Activated CD8-positive, alpha-beta memory T cell treated with anti-CD3 and anti-CD28 coated beads, Interleukin-2, amount 10 ng/mL, durations not matched to agents 7 days and 5 days (primary cell): ENCODE measurements around the gene RSRC1. TPM values are rescaled to one million over a fixed set of nuclear protein-coding genes. Genes with fewer than 3 reads are reported as not detected.
"Not testable (repeated sequence)": the region's sequence is repeated elsewhere in the genome, so short reads cannot be mapped to it uniquely, and the experiment has no call there.

Experiments
- ATAC-seq: fragments of 150-1000 bp; cut with Tn5 transposase; one replicate; pipeline ENCODE4 v1.10.0; 2021; ENCODE audit warnings: moderate library complexity
- CTCF ChIA-PET: fragments of 350-600 bp; sonication (Branson Sonifier 250); formaldehyde crosslinking; loops from one replicate; lab custom pipeline; 2021; ENCODE audit warnings: antibody characterized with exemption; lab: Charles Lee
- DNase-seq: peaks from one replicate; pipeline ENCODE4 v3.0.0-alpha.2; 2020
- H3K27ac Mint-ChIP-seq: one replicate; pipeline ENCODE4 v1.8.0; 2021; ENCODE audit warnings: mild to moderate bottlenecking, mixed read lengths
- H3K27me3 Mint-ChIP-seq: one replicate; pipeline ENCODE4 v1.8.0; 2021; ENCODE audit warnings: mixed read lengths
- H3K36me3 Mint-ChIP-seq: one replicate; pipeline ENCODE4 v1.8.0; 2021; ENCODE audit warnings: mild to moderate bottlenecking, mixed read lengths
- H3K4me1 Mint-ChIP-seq: one replicate; pipeline ENCODE4 v1.8.0; 2021; ENCODE audit warnings: mixed read lengths
- H3K4me3 Mint-ChIP-seq: one replicate; pipeline ENCODE4 v1.8.0; 2021; ENCODE audit warnings: mild to moderate bottlenecking, moderate library complexity, mixed read lengths
- H3K9me3 Mint-ChIP-seq: one replicate; pipeline ENCODE4 v1.8.0; 2022; ENCODE audit warnings: low read depth, mixed read lengths
- total RNA-seq, 2 experiments: library from RNA; stranded (reverse); gene quantifications; one replicate each; pipeline ENCODE4 v1.2.3, GENCODE V29; 2021

Gene RSRC1
- total RNA-seq = 10 to 100 TPM; 45.1 to 45.4 TPM

DNA sequence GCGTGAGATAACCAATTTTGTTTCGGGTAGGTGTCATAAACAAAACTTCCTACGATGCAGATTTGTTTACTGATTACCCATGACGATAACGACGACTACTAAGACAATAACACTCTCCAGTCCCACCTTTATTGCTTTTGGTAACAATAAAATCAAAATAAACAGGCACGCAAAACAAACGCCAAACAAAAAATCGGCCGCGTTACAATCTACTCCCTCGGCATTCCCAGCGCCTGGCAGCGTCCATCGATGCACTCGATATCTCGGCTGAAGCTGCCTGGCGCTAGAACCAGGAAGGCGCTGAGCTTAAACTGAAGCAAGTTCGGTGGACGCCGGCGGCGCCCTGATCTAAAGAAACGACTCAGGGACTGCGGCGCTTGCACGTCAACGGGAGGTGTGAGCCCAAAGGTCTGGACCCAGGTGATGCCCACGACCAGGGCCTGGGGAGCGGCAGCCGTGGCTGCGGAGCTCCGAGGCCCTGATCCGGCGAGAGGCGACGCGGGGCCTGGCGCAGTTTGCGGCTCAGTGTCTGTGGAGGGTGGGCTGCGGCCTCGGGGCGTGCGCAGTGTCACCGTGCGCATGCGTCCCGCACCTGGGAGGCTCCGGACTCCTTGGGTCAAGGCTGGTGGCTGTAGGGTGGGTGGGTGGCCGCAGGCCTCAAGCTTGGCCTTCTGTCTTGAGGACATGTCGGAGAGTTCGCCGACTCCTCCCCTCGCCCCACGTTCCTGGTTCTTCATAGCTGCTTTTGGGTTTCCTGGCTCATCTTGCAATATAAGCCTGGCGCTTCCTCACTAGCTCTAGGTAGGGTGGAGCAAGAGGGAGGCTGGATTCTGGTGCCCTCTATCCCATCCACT, at the start of gene RSRC1:
TSS of gene RSRC1 (plus strand) at position 286 of the 854 bp plus-strand sequence. CDS start 12,016 bp downstream, outside the sequence.
- peak; percentile 89 for ATAC-seq
- Mint-ChIP-seq H3K27me3 (peaks cover 39% of the 10 kb centered on the region), H3K27ac (peak within 1 kb of the TSS; percentile 87), H3K4me1 (peaks cover 49% of the 10 kb centered on the region), H3K36me3 (peaks cover 28% of the 10 kb centered on the region), H3K9me3 (peaks cover 3% of the 10 kb centered on the region), H3K4me3 (peak within 1 kb of the TSS; percentile 94)
- DNase-seq = peak; percentile 88
- CTCF ChIA-PET = interaction anchor here (1.0 to 2.7 kb wide), 7 partner anchors 11 to 534 kb away, joined by 3 to 11 read pairs (median 4); partner anchors contain the start of gene GFM1

GRCh38 chr3:158065574-158065973, 44.3 kb upstream of the RSRC1 start:
- H3K4me3 Mint-ChIP-seq, H3K27me3 Mint-ChIP-seq, H3K4me1 Mint-ChIP-seq, H3K27ac Mint-ChIP-seq, H3K9me3 Mint-ChIP-seq, DNase-seq, H3K36me3 Mint-ChIP-seq, ATAC-seq, CTCF ChIA-PET: not testable (repeated sequence)

- DNase-seq (no peak), ATAC-seq (no peak)
- Mint-ChIP-seq H3K36me3 (no peaks in the 10 kb centered on the region), H3K27me3 (peaks cover 16% of the 10 kb centered on the region), H3K9me3 (no peaks in the 10 kb centered on the region), H3K4me3 (no peak overlapping the region), H3K4me1 (no peaks in the 10 kb centered on the region), H3K27ac (no peak overlapping the region)
- CTCF ChIA-PET = no interaction called here
Observed at GRCh38 chr3:158072790-158073189, 37.1 kb upstream of the RSRC1 start.

GRCh38 chr3:158074591-158074990, 35.3 kb upstream of the RSRC1 start:
- Mint-ChIP-seq H3K36me3 (no peaks in the 10 kb centered on the region), H3K9me3 (no peaks in the 10 kb centered on the region), H3K27ac (no peak overlapping the region), H3K4me3 (no peak overlapping the region), H3K27me3 (peaks cover 14% of the 10 kb centered on the region), H3K4me1 (no peaks in the 10 kb centered on the region)
- CTCF ChIA-PET = no interaction called here
- ATAC-seq (no peak), DNase-seq (no peak)

DNA sequence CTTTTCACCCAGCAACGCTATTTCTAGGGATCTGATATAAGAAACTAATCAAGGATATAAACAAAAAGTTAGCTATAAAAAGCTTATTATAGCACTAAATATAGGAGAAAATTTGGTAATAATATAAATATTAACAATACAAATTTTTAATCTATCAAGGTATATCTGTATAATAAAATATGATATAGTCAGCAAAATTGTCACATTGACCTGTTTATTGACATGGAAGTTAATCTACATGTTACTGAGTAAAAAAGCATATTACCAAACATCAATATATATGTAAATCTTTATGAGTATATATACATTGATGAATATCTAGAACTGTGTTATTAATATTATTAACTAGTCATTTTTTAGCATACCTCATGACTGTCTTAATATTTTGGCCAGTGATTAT, 30.3 kb upstream of the RSRC1 start:
- CTCF ChIA-PET = no interaction called here
- Mint-ChIP-seq H3K27ac (no peak overlapping the region), H3K36me3 (no peaks in the 10 kb centered on the region), H3K27me3 (peaks cover 8% of the 10 kb centered on the region), H3K4me3 (no peak overlapping the region), H3K9me3 (no peaks in the 10 kb centered on the region), H3K4me1 (no peaks in the 10 kb centered on the region)
- ATAC-seq (no peak), DNase-seq (no peak)

DNA sequence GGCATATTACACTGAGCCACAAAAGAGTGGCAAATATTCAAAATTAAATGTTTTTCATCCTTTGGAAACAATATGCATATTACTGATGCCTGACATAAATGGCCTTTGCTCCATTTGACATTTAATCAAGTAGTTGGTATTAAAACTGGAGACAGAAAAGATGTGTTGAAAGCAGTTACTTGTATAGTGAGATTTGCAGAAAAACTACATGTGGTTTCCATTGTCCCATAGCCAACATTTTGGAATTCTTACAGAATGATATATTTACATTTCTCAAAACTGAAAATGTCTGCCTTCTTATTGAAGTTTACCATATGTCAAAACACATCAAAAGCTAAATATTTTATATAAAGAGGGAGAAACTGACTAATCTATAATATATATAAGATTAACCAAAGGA, 25.2 kb upstream of the RSRC1 start:
- no peak overlapping the region for H3K4me3 Mint-ChIP-seq
- H3K27me3 Mint-ChIP-seq = peaks cover 31% of the 10 kb centered on the region
- no peak overlapping the region for H3K27ac Mint-ChIP-seq
- H3K4me1 Mint-ChIP-seq = no peaks in the 10 kb centered on the region
- no peak for ATAC-seq
- no peaks in the 10 kb centered on the region for H3K9me3 Mint-ChIP-seq
- DNase-seq = no peak
- CTCF ChIA-PET = interaction anchor here (2.0 kb wide), 1 partner anchor 22 kb away, joined by 5 read pairs; the partner anchor contains the start of gene SHOX2
- H3K36me3 Mint-ChIP-seq = no peaks in the 10 kb centered on the region

DNA sequence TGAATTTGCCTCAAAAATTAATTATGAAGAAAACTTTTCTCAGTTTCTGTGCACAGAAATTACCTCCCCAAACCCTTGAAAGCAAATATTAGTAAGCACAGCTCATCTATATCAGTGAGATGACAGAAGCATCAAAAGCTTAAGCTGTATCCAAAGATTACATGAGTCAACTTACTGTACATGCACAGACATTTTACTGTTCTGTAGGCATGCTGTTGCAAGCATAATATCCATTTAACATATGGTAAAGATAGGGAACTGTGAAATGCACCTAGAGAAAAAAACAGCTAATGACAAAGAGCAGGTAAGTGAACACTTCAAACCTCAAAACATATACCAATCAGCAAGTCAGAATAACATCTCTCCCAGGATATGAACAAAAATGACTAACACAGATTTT, 24.5 kb upstream of the RSRC1 start:
- DNase-seq (no peak), ATAC-seq (no peak)
- Mint-ChIP-seq H3K27me3 (peaks cover 37% of the 10 kb centered on the region), H3K27ac (no peak overlapping the region), H3K4me3 (no peak overlapping the region), H3K9me3 (no peaks in the 10 kb centered on the region), H3K36me3 (no peaks in the 10 kb centered on the region), H3K4me1 (no peaks in the 10 kb centered on the region)
- CTCF ChIA-PET = interaction anchor here (2.0 kb wide), 1 partner anchor 22 kb away, joined by 5 read pairs; the partner anchor contains the start of gene SHOX2

GRCh38 chr3:158085931-158086330, 24.0 kb upstream of the RSRC1 start:
- CTCF ChIA-PET = interaction anchor here (2.0 kb wide), 1 partner anchor 21 kb away, joined by 5 read pairs; the partner anchor contains the start of gene SHOX2
- Mint-ChIP-seq H3K27ac (no peak overlapping the region), H3K27me3 (peaks cover 42% of the 10 kb centered on the region), H3K4me3 (no peak overlapping the region), H3K36me3 (no peaks in the 10 kb centered on the region), H3K9me3 (no peaks in the 10 kb centered on the region), H3K4me1 (no peaks in the 10 kb centered on the region)
- DNase-seq (no peak), ATAC-seq (no peak)

DNA sequence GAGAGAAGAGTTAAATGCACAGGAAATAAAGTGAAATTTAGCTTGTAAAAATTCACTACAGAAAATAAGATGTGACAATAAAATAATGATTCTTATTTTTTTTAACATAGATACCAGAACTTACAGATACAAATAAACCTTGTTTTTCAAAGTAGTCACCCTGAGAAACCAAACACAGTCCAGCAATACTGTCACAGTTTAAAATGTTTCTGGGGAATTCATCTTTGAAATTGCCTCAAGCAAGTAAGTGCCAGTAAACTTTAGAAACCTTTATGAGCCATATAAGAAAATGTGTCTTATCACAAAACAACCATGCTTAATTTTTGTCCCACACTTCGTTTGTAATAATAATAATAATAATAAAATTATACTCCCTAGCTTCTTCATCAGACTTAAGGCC, 23.5 kb upstream of the RSRC1 start:
- H3K27ac Mint-ChIP-seq = no peak overlapping the region
- ATAC-seq (no peak), DNase-seq (no peak)
- CTCF ChIA-PET = interaction anchor here (0.9 to 2.0 kb wide), 2 partner anchors 9 to 21 kb away, joined by 3 to 5 read pairs; partner anchors contain the start of gene SHOX2
- peaks cover 44% of the 10 kb centered on the region for H3K27me3 Mint-ChIP-seq
- no peaks in the 10 kb centered on the region for H3K4me1 Mint-ChIP-seq
- H3K9me3 Mint-ChIP-seq = no peaks in the 10 kb centered on the region
- no peak overlapping the region for H3K4me3 Mint-ChIP-seq
- no peaks in the 10 kb centered on the region for H3K36me3 Mint-ChIP-seq

GRCh38 chr3:158086776-158087175, 23.1 kb upstream of the RSRC1 start:
- no peaks in the 10 kb centered on the region for H3K9me3 Mint-ChIP-seq
- ATAC-seq = no peak
- DNase-seq = no peak
- H3K27me3 Mint-ChIP-seq = peaks cover 47% of the 10 kb centered on the region
- H3K4me3 Mint-ChIP-seq = no peak overlapping the region
- no peak overlapping the region for H3K27ac Mint-ChIP-seq
- no peaks in the 10 kb centered on the region for H3K4me1 Mint-ChIP-seq
- CTCF ChIA-PET = interaction anchor here (0.9 to 2.0 kb wide), 2 partner anchors 9 to 20 kb away, joined by 3 to 5 read pairs; partner anchors contain the start of gene SHOX2
- H3K36me3 Mint-ChIP-seq = no peaks in the 10 kb centered on the region

DNA sequence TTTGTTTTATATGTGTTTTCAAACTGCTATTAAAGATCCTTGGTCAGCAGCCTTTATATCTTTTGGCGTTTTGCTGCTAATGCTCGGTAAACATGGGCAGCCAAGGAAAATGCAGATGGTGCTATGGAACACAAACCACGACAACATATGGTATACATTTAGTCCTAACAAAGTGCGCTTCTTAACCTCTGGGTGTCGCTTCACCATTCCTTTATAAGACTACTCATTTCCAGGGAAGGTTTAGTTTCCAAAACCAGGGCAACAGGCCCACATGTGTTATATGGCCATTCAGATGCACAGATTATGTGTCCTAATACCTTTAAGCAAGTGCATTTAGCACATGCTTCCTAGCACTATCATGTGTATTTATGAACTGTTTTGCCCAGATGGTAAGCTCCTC, 18.4 kb upstream of the RSRC1 start:
- Mint-ChIP-seq H3K4me1 (peaks cover 6% of the 10 kb centered on the region), H3K27me3 (peaks cover 77% of the 10 kb centered on the region), H3K36me3 (peaks cover 8% of the 10 kb centered on the region), H3K27ac (no peak overlapping the region), H3K9me3 (no peaks in the 10 kb centered on the region), H3K4me3 (no peak overlapping the region)
- no peak for DNase-seq
- CTCF ChIA-PET = no interaction called here
- ATAC-seq = no peak

GRCh38 chr3:158093526-158093925, 16.4 kb upstream of the RSRC1 start:
- H3K4me3 Mint-ChIP-seq = no peak overlapping the region
- H3K4me1 Mint-ChIP-seq = peaks cover 20% of the 10 kb centered on the region
- H3K27ac Mint-ChIP-seq = no peak overlapping the region
- ATAC-seq = no peak
- peaks cover 84% of the 10 kb centered on the region for H3K27me3 Mint-ChIP-seq
- H3K36me3 Mint-ChIP-seq = peaks cover 8% of the 10 kb centered on the region
- H3K9me3 Mint-ChIP-seq = no peaks in the 10 kb centered on the region
- DNase-seq = no peak
- CTCF ChIA-PET = no interaction called here

DNA sequence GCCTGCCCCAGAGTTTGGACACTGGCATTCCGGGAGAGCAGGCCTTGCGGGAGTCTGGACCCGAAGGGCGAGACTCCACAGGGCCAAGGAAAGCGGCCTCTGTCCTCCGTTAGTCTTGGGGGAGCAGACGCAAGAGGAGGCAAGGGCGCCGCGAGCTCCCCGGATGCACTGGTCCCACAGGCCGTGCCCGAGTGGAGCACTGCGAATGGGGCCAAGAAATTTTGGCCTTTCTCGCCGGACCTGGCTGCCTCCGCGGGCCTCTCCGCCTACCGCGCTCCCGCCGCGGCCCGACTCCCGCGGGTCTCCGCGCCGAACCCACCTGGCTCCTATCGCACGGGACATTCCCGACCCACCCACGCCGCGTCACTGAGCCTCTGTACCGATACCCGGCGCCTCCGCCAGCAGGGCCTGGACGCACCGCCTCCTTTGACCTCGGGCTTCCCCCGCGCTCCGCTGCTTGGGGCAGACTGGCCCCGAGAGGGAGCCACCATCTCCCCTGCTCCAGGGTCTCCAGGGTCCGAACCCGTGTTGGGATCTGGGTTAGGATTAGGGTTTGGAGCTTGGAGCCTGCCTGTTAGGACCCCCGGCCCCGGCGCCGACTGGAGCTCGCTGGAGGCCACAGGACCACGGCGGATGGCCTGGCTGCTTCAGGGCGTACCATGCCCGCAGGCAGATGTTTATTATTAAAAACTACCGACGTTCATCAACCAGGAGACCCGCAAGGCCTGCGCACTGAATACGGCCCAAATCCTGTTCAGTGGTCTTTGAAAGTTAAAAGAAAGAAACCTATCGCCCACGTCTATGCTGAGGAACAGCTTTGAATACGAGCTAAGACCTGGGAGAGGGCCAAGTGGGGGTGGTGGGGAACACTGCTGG, 15.4 kb upstream of the RSRC1 start:
- peaks cover 20% of the 10 kb centered on the region for H3K4me1 Mint-ChIP-seq
- ATAC-seq (no peak), DNase-seq (no peak)
- H3K9me3 Mint-ChIP-seq = no peaks in the 10 kb centered on the region
- H3K4me3 Mint-ChIP-seq = no peak overlapping the region
- CTCF ChIA-PET = interaction anchor here (0.6 kb wide), 1 partner anchor 163 kb away, joined by 3 read pairs; no protein-coding TSS in a partner anchor
- H3K27ac Mint-ChIP-seq = no peak overlapping the region
- peaks cover 89% of the 10 kb centered on the region for H3K27me3 Mint-ChIP-seq
- H3K36me3 Mint-ChIP-seq = peaks cover 8% of the 10 kb centered on the region
